Measurements from ENCODE around the gene CHIC2.

The CHIC2 gene

GRCh38 chr4:54102531-54103106, 38.2 kb upstream of the CHIC2 start:
- no peak for TF ChIP-seq CTCF (conservative IDR thresholded peaks at IDR 0.05; ENCODE audit: low read depth, low read length)
- H3K4me3 ChIP-seq (ENCODE audit: low read depth, low read length): no peak overlapping the region
- no peak for DNase-seq (ENCODE audit: low read depth)

DNA sequence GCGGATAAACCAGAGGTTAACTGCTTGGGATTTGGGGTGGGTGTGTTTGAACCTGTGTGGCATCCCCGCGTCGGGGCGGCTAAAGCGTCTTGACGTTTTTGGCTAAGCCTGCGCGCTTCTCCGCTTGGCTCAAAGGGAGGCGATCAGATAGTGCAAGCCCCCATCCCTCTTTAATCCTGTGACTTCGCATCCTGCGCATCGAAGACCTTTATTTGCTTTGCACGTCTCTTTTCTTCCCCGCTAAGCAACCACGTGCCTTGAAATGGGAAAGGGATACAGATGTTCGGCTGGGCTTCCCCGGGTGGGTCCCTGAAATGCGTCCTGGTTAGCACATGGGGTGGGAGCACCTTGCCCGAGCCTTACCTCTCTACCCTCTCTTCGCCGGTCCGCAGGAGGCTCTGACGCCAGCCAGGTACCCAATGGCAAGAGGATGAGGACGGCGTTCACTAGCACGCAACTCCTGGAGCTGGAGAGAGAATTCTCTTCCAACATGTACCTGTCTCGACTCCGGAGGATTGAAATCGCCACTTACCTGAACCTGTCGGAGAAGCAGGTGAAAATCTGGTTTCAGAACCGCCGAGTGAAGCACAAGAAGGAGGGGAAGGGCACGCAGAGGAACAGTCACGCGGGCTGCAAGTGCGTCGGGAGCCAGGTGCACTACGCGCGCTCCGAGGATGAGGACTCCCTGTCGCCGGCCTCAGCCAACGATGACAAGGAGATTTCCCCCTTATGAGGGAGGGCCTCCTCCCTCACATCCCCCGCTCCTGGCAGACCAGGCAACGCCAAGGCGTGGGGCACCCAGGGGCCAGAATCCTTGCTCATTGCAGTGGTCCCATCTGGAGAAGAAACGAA, 37.0 kb upstream of the CHIC2 start:
- DNase-seq (ENCODE audit: low read depth): no peak
- no peak overlapping the region for H3K4me3 ChIP-seq (ENCODE audit: low read depth, low read length)

GRCh38 chr4:54100595-54101189, 36.3 kb upstream of the CHIC2 start:
- DNase-seq (ENCODE audit: low read depth): no peak
- TF ChIP-seq CTCF (conservative IDR thresholded peaks at IDR 0.05; ENCODE audit: low read depth, low read length): no peak
- peak overlapping the region; percentile 33 for H3K4me3 ChIP-seq (ENCODE audit: low read depth, low read length)

More for the DNA sequence above, 37.0 kb upstream of the CHIC2 start:
- TF ChIP-seq CTCF (conservative IDR thresholded peaks at IDR 0.05; ENCODE audit: low read depth, low read length): no peak

- no peak for DNase-seq (ENCODE audit: low read depth)
Measured at GRCh38 chr4:54099748-54100574, 35.6 kb upstream of the CHIC2 start, which contains the start of gene GSX2. GSX2 (plus strand) TSS chr4:54100163; CDS start chr4:54100345, 182 bp downstream.

GRCh38 chr4:54099287-54099747, 34.9 kb upstream of the CHIC2 start:
- TF ChIP-seq CTCF (conservative IDR thresholded peaks at IDR 0.05; ENCODE audit: low read depth, low read length): no peak
- no peak overlapping the region for H3K4me3 ChIP-seq (ENCODE audit: low read depth, low read length)
- DNase-seq (ENCODE audit: low read depth): peak; percentile 34

More at GRCh38 chr4:54099748-54100574, 35.6 kb upstream of the CHIC2 start, which contains the start of gene GSX2:
- no peak for TF ChIP-seq CTCF (conservative IDR thresholded peaks at IDR 0.05; ENCODE audit: low read depth, low read length)
- peak within 1 kb of the TSS; percentile 33 for H3K4me3 ChIP-seq (ENCODE audit: low read depth, low read length)

DNA sequence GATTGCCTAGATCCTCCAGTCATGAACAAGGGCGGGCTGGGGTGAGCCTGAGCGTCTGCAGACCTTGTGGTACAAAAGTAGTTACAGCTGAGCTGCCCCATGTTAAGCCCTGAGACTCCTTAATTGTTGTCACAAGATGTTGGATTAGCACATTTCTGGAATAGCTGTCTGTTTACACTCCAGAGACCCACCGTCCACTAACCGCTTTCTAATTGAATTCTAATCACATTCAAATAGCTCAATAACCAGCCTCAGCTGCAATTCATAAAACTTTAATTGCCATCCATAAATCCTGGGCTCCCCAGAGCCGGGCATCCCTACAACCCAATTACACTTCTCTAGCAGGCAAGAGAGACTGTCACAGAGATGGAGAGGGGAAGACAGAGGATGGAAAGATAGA, 34.0 kb upstream of the CHIC2 start:
- TF ChIP-seq CTCF (conservative IDR thresholded peaks at IDR 0.05; ENCODE audit: low read depth, low read length): no peak
- no peak overlapping the region for H3K4me3 ChIP-seq (ENCODE audit: low read depth, low read length)
- DNase-seq (ENCODE audit: low read depth): no peak

All from choroid plexus epithelial cell (primary cell).